Lower lobe of right lung (tissue), 2 donors: ENCODE measurements around the gene OLAH. TPM values are rescaled to one million over a fixed set of nuclear protein-coding genes. Genes with fewer than 3 reads are reported as not detected.

ENCODE experiments used
- ATAC-seq, 2 donors: fragments of 200-7000 bp; cut with Tn5 transposase; one replicate each; pipeline ENCODE4 v1.9.1; 2020 to 2022; ENCODE audit warnings: mild to moderate bottlenecking in 2 of 2, moderate library complexity in 2 of 2
- DNase-seq: peaks from one replicate; pipeline ENCODE4 v3.0.0-alpha.2; 2020
- H3K27ac ChIP-seq: fragments of 200-600 bp; one replicate; pipeline ENCODE4 v1.8.0; 2022
- H3K27me3 ChIP-seq: fragments of 200-600 bp; one replicate; pipeline ENCODE4 v1.8.0; 2022; ENCODE audit warnings: low read depth
- H3K36me3 ChIP-seq: fragments of 200-600 bp; one replicate; pipeline ENCODE4 v1.8.0; 2022; ENCODE audit warnings: mild to moderate bottlenecking
- H3K4me1 ChIP-seq: fragments of 200-600 bp; one replicate; pipeline ENCODE4 v1.8.0; 2022
- H3K4me3 ChIP-seq: fragments of 200-600 bp; one replicate; pipeline ENCODE4 v1.8.0; 2022; ENCODE audit warnings: mild to moderate bottlenecking
- H3K9me3 ChIP-seq: fragments of 200-600 bp; one replicate; pipeline ENCODE4 v1.8.0; 2022
- CTCF ChIP-seq: fragments of 200-600 bp; IDR thresholded peaks from one replicate; pipeline ENCODE4 v1.8.0; 2022; ENCODE audit warnings: antibody characterized with exemption, mild to moderate bottlenecking
- intact Hi-C: fragments of 100-400 bp; cut with DNase I; formaldehyde crosslinking; loops from one replicate; pipeline ENCODE4 v1.11.0; 2022
- total RNA-seq: library from RNA; stranded (reverse); fragmentation: NEBNext Ultra II Directional; extraction: Animal tissue kit (Norgen Biotek cat#: 25700); gene quantifications from one replicate; pipeline ENCODE4 v1.2.1, GENCODE V29; 2021
- donor health status: DM: no; HTN: yes; CAD: no; lungs with severe emphysema.

The OLAH gene
- total RNA-seq, 1 donor from 2014 or later, result 1.7 TPM

GRCh38 chr10:15046626-15047025, 2.9 kb downstream of the OLAH start:
- intact Hi-C loops, result no loop called here
- no peaks in the 10 kb centered on the region for H3K4me1 ChIP-seq
- no peak for TF ChIP-seq CTCF
- no peak for DNase-seq
- no peaks in the 10 kb centered on the region for H3K9me3 ChIP-seq
- no peaks in the 10 kb centered on the region for H3K27me3 ChIP-seq
- ATAC-seq, result peak in 1 of 2 donors; percentile 43
- H3K36me3 ChIP-seq, result no peaks in the 10 kb centered on the region
- H3K27ac ChIP-seq, result no peak overlapping the region
- no peak overlapping the region for H3K4me3 ChIP-seq

GRCh38 chr10:15049533-15049932, 5.8 kb downstream of the OLAH start:
- intact Hi-C loops, result no loop called here
- H3K9me3 ChIP-seq, result no peaks in the 10 kb centered on the region

GRCh38 chr10:15052121-15052520, 8.4 kb downstream of the OLAH start:
- intact Hi-C loops, result no loop called here
- Histone ChIP-seq H3K27ac (no peak overlapping the region), H3K27me3 (no peaks in the 10 kb centered on the region), H3K4me3 (no peak overlapping the region), H3K9me3 (no peaks in the 10 kb centered on the region), H3K36me3 (no peaks in the 10 kb centered on the region), H3K4me1 (no peaks in the 10 kb centered on the region)
- DNase-seq (no peak), ATAC-seq (no peak)
- no peak for TF ChIP-seq CTCF

More at GRCh38 chr10:15049533-15049932, 5.8 kb downstream of the OLAH start:
- no peak for TF ChIP-seq CTCF
- Histone ChIP-seq H3K4me3 (no peak overlapping the region), H3K27me3 (no peaks in the 10 kb centered on the region), H3K36me3 (no peaks in the 10 kb centered on the region), H3K27ac (no peak overlapping the region), H3K4me1 (no peaks in the 10 kb centered on the region)
- ATAC-seq, result no peak
- DNase-seq, result no peak

- H3K4me1 ChIP-seq, result no peaks in the 10 kb centered on the region
- no peaks in the 10 kb centered on the region for H3K27me3 ChIP-seq
- TF ChIP-seq CTCF, result no peak
- ATAC-seq, result no peak
- intact Hi-C loops, result no loop called here
- no peak overlapping the region for H3K4me3 ChIP-seq
- no peak overlapping the region for H3K27ac ChIP-seq
- H3K36me3 ChIP-seq, result no peaks in the 10 kb centered on the region
- H3K9me3 ChIP-seq, result no peaks in the 10 kb centered on the region
- no peak for DNase-seq
Observed at GRCh38 chr10:15053061-15053460, 9.3 kb downstream of the OLAH start.

- no peak for TF ChIP-seq CTCF
- Histone ChIP-seq H3K36me3 (no peaks in the 10 kb centered on the region), H3K27ac (no peak overlapping the region), H3K4me1 (no peaks in the 10 kb centered on the region), H3K9me3 (no peaks in the 10 kb centered on the region), H3K4me3 (no peak overlapping the region), H3K27me3 (no peaks in the 10 kb centered on the region)
- intact Hi-C loops, result no loop called here
- no peak for DNase-seq
- ATAC-seq, result no peak
Observed at GRCh38 chr10:15058689-15059088, 14.9 kb downstream of the OLAH start.

GRCh38 chr10:15059914-15060313, 16.2 kb downstream of the OLAH start:
- Histone ChIP-seq H3K27me3 (no peaks in the 10 kb centered on the region), H3K27ac (no peak overlapping the region), H3K36me3 (no peaks in the 10 kb centered on the region), H3K4me1 (no peaks in the 10 kb centered on the region), H3K9me3 (no peaks in the 10 kb centered on the region), H3K4me3 (no peak overlapping the region)
- DNase-seq (no peak), ATAC-seq (no peak)
- intact Hi-C loops, result no loop called here
- TF ChIP-seq CTCF, result no peak
